A204.1 (cell line): ENCODE data around the gene CCDC12.
"Not testable (repeated sequence)": the region's sequence is repeated elsewhere in the genome, so short reads cannot be mapped to it uniquely, and the experiment has no call there.

Source experiments
- FAIRE-seq: peaks from 2 replicates; lab custom pipeline; 2012; peaks lifted over from hg19 to GRCh38; lab: Jason Lieb, UNC

The CCDC12 gene

DNA sequence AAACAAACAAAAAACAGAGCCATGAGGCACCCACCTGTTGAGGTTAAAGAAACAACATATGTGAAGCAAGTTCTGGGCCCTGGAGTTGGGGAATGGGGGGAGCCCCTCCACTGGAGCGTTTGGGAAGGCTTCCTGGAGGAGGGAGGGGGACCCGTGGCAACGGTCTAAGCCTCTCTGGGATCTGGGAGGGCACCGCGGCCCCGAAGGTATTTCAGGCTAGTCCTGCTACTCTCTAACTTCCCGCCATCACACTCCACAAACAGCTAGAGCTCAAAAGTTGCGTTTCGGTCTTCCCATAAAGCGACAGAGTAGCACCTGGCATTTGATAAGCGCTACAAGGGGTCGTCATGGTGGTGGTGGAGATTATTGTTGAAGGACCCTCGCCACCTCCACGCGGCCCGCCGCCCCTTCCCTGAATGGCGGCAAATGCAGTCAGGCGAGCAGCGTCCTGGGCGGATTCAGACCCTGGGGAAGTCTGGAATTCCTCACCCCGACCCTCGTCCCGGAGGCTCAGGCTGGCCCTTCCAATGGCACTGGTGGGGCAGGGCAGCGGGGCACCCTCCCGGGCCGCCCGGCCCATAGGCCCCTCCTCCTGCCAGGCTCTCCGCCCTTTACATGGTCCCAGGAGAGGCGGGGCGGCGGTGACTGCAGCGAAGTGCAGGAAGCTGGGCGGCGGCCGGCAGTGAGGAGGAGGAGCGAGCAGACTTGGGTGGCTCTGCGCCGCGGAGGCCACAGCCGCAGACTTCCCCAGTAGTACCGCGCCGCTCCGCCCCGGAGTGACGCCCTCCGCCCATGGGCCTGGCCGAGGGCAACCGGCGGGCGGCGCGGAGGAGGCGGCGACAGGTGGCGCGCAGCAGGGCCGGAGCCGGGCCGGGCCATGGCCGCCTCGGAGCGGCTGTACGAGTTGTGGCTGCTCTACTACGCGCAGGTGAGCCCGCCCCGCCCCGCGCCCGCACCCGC lies 2.7 kb upstream of the CCDC12 start, which contains the start of gene NBEAL2:
Gene NBEAL2, plus strand, starts transcription at position 682 of the 960 bp plus-strand sequence. Its CDS starts 196 bp downstream, at position 878.
- FAIRE-seq, result peak; percentile 48

DNA sequence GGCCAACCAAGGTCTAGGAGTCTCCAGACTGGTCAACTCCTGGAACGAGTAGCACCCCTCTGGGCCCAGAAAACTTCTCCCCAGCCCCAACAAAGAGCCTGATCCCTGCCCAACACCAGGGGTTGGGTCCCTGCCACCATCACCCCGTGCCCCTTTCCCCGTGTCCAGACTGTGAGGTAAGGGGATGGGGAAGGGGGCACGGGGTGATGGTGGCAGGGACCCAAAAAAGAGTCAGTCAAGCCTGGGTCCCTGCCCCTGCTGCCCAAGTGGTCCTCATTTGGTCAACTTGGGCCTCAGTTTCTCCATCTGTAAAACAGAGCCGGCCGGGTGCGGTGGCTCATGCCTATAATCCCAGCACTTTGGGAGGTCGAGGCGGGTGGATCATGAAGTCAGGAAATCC lies 1.8 kb upstream of the CCDC12 start:
- FAIRE-seq, result no peak

DNA sequence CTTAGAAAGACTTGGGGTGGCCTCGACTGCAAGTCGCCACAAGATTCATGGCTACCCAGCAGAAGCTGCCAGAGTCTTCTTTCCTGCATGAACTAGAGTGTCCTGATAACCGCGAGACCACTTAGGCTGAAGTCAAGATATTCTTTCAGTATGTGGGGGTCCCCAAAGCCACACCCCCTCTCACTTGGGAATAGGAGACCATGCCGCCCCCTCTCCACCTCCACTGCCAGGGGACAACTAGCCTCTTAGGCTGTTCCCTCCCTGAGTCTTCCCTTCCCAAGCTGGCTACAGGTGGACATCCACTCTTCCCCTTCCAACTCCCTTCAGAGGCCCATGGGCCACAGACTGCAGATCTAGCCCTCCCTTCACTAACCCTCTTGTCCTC lies 1.3 kb upstream of the CCDC12 start:
- FAIRE-seq, result no peak

DNA sequence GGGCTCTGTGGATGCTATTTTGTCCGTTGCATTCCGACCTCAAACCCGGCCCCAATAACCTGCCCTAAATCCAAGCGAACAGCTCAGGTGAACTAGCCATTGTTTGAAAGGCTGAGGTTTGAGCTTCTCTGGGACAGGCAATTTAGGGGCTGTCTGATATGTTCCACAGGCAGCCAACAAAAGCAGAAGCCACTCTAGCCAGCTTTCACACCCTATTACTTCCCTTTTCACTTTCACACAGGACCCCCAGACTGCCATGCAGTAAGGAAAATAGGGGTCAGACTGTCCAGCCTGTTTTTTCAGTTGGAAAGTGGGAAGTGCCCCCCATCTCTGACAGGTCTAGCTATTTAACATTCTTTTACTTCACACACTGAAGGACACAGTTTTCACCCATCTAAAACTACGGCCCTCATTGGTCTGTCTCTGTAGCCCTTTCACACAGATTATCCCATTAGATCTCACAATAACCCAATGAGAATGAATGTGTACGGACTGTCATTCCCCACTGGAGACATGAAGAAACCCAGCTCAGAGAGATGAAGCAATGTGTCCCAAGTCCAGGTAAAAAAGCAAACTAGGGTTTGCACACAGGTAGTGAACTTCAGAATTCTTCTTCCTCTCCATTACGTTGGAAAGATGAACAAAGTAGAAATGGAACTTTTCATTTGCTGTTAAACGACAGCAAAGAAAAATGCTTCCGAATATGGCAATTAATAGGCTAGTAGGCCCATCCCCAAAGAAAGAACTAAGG lies 1.9 kb downstream of the CCDC12 start:
- no peak for FAIRE-seq

DNA sequence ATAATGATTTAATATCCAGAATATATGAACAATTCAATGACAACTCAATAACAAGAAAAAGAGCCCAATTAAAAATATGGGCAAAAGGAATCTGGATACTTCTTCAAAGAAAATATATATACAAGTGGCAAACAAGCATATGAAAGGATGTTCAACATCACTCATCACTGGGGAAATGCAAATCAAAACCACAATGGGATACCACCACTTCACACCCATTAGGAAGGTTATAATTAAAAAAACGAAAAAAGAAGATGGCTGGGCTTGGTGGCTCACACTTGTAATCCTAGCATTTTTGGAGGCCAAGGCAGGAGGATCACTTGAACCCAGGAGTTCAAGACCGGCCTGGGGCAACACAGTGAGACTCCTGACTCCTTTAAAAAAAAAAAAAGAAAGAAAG lies 4.1 kb downstream of the CCDC12 start:
- no peak for FAIRE-seq

DNA sequence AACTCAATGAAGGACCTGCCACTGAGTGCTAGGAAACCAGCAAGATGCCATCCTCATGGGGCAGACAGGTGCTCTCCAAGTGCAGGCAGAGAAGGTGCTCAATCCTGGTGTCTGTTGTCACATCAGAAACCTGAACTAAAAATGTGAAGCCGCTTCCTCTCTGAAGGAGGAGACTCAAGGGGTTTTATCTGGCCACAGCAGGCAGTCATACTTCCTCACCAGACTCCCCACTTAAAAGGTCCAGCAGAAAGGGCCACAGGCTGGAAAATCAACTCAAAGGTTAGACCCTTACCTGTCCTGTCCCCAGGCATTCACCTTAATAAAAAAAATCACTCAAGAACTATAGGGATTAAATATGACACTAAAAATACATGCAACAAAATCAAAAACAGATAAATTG lies 4.8 kb downstream of the CCDC12 start:
- no peak for FAIRE-seq

DNA sequence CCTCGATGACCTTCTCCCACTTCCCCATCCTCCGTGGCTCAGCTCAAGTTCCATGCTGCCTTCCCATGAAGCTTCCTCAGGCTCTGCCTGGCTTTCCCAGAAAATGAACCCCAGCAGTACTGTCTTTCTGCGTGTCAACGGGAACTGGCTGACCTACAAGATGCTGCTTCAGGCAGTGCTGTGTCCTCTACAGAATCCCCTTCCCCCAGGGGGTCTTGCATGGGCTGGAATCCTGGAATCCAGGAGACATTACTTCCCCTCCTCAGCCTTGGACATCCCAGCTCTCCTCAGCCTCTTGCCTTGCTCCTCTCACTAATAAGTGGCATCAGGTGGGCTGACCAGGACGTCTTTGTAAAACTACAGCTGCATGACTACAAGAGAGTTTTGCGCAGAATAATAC lies 5.4 kb downstream of the CCDC12 start:
- no peak for FAIRE-seq

DNA sequence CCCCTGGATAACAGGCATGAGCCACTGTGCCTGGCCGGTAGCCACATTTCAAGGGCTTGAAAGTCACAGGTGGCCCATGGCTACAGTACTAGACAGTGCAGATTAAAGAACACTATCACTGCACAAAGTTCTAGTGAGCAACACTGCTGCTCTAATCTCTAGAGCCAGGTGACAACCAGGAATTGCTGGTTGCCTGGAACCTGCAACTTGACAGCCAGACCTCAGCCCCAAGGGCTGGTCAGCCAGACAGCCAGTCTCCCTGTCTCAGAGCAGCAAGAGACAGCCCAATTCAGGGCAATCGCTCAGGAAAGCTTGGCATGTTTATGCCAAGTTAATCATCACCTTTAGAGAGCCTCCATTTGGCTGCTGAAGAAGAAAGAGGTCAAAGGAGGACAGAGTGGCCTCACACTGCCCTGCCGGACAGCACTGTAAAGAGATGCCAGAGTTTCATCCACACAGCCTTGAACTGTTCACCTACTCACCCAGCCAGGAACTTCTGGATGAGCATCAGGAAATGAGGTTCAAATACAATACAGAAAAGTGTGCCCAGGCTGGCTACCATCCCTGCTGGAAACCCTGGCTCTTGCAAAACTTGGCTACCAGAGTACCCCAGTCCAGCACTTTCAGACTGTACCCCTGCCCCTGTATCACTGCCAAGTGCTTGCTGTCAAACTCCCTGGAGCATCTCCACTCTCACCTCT lies 6.0 kb downstream of the CCDC12 start:
- no peak for FAIRE-seq

DNA sequence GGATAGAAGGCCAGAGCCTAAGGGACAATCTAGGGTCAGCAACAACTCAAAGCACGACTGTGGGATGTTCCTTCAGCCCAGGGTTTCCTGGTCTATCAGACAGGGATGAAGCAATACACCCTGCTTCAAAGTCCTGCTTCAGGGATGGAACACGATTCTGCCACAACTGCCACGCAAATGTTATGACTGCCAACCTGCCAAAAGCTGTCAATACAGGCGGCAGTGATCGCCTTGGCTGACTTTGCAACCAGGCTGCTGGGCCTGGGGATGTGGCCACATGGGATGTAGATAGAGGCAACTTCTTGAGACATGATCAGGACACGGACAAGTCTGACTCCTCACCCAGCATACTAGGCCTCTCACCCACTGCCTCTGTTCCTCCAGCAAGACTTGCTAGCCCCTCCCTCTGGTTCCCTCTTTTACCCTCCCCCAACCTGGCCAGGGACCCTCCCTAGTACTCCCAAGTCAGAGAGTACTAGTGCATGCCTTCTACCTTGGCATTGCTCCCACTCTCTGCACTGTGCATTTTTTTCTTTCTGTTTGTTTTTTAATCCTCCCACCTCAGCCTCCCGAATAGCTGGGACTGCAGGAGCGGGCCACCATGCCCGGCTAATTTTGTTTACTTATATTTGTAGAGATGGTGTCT lies 7.6 kb downstream of the CCDC12 start:
- no peak for FAIRE-seq

DNA sequence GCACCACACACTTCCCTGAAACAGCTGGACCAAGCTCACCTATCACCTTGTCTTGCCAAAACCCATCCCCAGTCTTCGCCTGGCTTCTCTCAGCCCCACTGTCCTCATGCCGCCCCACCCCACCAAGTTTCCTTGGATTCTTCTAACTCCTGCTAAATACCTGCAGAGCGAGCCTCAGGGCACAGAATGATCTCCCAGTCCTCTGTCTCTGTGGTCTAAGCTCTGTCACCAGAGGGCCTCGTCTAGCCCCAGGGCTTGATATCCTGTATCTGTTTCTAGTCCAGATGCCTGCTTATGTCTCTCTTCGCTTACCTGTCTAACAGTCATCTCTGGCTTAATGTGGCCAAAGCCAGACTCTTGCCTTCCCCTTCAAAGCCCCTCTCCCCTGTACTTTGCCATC lies 9.7 kb downstream of the CCDC12 start:
- no peak for FAIRE-seq

DNA sequence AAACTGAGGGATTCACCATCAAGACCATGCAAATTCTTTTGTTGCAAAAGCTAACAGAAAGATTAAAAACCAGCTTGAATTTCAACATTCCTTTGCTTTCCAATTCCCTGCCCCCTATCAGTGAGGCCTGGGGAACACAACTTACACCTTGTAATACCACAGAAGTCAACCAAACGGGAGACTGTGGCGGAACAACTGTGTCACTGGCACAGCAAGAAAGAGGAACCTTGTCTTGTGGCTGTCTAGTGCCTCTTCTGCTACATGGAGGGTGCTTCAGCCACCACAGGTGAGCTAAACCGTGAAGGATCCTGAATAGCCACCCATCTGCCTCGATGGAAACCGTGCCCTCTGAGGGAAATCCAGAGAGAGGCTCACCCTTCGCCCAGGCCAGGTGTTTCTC lies 11.4 kb downstream of the CCDC12 start:
- no peak for FAIRE-seq

DNA sequence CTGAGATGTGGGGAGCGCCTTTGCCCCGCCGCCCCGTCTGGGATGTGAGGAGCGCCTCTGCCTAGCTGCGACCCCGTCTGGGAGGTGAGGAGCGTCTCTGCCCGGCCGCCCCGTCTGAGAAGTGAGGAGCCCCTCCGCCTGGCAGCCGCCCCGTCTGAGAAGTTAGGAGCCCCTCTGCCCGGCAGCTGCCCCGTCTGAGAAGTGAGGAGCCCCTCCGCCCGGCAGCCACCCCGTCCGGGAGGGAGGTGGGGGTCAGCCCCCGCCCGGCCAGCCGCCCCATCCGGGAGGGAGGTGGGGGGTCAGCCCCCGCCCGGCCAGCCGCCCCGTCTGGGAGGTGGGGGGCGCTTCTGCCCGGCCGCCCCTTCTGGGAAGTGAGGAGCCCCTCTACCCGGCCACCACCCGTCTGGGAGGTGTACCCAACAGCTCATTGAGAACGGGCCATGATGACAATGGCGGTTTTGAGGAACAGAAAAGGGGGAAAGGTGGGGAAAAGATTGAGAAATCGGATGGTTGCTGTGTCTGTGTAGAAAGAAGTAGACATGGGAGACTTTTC lies 12.4 kb downstream of the CCDC12 start:
- not testable (repeated sequence) for FAIRE-seq

DNA sequence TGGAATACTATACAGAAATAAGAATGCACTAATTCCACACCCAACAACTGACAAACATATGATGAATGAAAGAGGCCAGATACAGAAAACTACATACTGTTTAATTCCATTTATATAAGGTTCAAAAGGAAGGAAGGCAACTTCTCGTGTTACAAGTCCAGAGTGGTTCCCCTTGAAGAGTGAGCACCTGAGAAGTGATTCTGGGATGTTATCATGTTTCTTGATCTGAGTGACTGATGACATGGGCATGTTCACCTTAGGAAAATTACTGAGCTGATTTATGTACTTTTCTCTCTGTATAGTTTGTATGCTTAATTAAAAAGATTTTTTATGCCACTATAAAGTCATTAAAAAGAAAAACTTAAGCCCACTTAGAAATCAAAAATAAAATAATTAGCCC lies 13.6 kb downstream of the CCDC12 start:
- no peak for FAIRE-seq

DNA sequence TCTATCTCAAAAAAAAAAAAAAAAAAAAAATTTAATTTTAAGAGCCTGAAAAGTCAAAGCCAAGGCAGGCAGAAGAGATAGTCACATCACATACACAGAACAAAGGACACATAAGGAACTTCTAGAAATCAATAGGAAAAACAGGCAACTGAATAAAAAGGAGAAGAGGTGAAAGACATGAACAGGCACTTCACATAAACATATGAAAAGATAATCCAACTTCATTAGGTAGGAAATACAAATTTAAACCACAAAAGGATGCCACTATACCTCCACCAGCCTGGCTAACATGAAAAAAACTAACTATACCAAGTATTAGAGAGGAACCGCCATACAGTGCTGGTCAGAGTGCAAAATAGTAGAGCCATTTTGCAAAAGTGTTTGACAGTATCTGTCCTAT lies 14.1 kb downstream of the CCDC12 start:
- no peak for FAIRE-seq

DNA sequence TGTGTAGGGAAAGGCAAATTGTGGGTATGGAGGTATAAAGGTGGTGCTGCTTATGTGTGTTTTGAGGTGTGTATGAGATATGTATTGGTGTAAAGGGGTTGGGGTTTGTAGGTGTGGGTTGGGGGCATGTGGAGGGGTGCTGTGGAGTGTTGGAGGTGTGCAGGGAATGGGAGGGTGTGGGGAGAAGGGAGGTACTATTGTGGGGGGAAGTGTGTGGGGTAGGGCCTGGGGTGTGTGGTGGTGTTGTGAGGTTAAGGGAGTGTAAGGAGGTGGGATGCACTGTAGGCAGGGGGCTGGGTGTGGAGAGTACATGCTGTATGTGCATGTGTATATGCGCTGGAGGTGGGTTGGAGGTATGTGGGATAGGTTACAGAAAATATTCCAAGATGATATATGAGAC lies 15.7 kb downstream of the CCDC12 start:
- FAIRE-seq, result no peak

DNA sequence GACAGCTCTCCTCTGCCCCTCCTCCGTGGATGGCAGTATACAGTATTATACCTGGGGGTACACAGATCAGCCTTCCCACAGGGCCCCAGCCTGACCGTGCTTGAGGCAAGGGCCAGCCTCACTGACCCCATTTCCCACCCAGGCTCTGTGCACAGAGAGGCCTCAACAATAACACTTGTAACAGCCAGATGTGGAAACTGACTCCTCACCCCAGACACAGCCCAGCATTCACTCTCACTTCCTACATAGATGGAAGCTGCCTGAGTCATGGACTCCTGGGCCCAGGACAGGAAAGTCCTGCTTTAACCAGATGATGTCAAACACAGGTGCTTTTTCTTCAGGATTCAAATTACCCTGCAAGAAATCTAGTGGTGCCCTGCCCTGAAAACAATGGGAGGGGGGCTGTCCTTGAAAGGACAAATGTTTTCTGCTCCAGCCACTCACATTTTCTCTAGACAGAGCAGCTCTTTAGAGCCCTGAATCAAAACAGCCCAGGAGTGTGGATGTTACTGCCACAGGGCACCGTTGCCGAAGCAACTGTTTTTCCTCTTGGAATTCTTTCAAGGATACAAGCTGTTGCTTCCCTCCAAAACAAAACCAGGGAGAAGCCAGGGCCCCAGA lies 16.4 kb downstream of the CCDC12 start:
- FAIRE-seq, result no peak

DNA sequence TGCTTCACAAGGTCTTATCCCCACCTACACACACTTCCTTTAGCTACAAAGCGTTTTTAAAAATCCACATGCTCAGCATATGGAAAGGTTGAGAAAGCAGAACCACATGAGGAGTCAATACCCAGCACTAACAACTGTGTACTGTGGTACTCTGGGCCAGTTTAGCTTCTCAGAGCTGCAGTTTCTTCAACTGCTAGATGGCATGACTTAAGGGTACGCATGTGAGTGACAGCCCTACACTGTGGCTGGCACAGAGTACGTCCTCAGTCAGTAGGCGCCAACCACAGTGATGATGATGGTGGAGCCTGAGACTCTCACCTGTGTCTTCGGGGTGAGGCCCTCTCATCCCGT lies 17.4 kb downstream of the CCDC12 start:
- FAIRE-seq, result no peak

DNA sequence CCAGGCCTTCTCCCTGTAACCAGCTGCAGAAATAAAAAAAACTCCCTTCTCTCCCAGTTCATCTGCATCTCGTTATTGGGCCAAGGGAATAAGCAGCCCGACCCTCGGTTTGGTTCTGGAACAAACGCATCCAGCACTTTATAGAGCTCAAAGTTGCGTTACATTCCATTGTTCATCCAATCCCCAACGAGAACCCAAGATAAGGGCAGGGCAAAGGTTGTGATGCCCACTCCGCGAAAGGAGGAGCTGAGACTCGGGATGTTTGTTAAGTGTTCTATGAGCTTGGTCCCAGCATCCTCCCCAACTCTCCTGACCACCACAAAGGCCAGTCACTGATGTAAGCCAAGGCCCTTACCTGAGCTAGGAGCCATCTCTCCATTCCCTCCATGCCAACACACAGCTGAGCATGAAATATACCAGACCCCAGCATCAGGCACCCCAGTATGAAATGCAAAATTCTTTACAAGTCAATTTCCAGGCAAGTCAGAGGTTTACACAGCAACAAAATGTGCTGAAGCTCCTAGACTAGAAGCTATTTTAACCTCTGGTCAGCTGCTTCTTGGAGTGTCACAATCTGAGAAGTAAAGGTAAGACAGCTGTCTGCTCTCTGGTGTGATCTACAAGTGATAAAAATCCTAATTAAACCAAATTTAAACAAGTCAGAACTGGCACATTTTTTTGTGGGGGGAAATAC lies 17.9 kb downstream of the CCDC12 start:
- FAIRE-seq, result no peak

DNA sequence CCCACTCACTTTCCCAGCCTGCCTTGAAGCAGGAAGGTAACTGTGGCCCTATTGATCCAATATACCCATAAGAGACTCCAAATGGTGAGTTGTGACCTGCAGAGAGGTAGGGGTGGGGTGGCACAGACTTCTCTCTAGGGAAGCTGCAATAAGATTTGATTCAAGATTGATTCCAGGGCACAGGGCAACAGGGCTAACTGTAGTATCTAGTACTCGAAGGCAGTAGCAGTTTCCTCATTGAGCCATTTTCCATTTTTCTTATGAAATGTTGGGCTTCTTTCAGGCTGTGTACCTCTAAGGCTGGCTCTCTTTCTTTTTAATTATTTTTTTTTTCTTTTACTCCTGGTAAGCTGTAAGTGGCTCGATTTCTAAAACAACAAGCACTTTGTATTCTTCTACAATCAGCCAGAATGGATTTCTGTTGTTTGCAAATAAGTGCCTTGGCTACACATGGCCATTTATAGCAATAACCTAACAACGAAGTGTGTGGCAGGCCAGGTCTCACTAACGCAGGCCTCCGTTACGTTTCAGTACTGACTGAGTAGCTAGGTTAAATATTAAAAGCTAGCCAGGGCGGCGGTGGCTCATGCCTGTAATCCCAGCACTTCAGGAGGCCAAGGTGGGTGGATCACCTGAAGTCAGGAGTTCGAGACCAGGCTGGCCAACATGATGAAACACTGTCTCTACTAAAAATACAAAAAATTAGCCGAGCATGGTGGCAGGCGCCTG lies 19.3 kb downstream of the CCDC12 start:
- FAIRE-seq, result no peak

DNA sequence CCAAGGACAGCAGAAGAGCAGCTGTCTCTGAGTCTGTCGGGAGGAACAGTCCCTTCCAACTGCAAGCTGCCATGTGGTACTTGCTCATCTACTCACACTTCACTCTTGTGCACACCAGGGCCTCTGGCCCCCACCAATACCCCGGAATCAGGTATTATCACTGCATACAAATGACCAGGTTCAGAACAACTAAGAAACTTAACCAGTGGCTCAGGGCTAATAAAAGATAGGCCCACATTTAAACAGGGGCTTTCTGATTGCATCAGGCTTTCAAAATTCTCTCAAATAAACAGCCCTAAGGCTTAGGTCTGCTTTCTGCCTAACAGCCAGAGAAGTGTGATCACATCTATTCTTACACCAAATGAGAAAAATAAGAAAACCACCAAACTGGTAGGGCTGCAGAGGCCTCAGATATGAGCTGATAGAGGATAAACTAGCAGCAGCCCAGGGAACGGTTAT lies 20.7 kb downstream of the CCDC12 start:
- no peak for FAIRE-seq
